ENCODE results near the gene PRKAR1B.
A peak's percentile ranks its signal among the peaks of the same experiment; 100 is the strongest.

Gene PRKAR1B

GRCh38 chr7:601036-601594, 126.0 kb downstream of the PRKAR1B start:
- no peak for DNase-seq

GRCh38 chr7:600149-601035, 126.7 kb downstream of the PRKAR1B start:
- DNase-seq, result no peak

- no peak for DNase-seq
Observed at GRCh38 chr7:598899-599298, 128.2 kb downstream of the PRKAR1B start.

GRCh38 chr7:597348-598178, 129.5 kb downstream of the PRKAR1B start:
- no peak for DNase-seq

DNA sequence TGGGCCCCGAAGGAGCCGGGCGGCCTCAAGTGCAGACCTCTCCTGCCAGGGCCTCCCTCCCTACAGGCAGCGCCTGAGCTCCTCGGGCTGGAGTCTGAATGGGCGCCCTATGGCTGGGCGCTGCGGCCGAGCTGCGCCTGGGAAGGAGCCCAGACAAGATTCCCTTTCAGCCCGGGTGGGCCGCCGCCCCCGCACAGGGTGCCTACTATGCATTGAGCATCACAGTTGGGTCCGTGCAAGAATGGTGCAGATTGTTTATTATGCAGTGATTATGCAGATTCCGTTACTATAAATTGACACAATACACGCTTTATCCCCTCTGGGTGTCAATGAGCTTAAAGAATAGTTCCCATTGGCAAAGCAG, 130.3 kb downstream of the PRKAR1B start:
- DNase-seq, result no peak

GRCh38 chr7:596071-596818, 130.8 kb downstream of the PRKAR1B start:
- DNase-seq, result no peak

DNA sequence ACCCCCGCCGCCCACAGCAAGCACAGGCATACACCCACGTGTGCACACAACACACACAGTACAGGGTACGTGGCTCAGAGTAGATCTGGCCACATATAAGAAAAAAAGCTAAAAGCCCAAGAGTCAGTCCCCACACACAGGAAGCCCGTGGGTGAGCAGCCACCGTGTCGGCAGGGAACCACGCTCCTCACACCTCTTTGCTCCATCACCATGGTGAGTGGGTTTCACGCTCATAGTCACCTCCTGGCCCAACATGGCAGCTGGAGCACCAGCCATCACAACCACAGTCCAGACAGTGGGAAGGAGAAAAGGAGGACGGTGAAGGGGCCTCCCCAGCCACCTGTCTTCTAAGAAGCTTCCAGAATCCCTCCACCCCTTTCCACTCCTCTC, 131.5 kb downstream of the PRKAR1B start:
- DNase-seq, result no peak

GRCh38 chr7:594920-595620, 132.0 kb downstream of the PRKAR1B start:
- no peak for DNase-seq

- no peak for DNase-seq
Observed at GRCh38 chr7:594212-594913, 132.7 kb downstream of the PRKAR1B start.

GRCh38 chr7:593324-594115, 133.6 kb downstream of the PRKAR1B start:
- DNase-seq, result no peak

DNA sequence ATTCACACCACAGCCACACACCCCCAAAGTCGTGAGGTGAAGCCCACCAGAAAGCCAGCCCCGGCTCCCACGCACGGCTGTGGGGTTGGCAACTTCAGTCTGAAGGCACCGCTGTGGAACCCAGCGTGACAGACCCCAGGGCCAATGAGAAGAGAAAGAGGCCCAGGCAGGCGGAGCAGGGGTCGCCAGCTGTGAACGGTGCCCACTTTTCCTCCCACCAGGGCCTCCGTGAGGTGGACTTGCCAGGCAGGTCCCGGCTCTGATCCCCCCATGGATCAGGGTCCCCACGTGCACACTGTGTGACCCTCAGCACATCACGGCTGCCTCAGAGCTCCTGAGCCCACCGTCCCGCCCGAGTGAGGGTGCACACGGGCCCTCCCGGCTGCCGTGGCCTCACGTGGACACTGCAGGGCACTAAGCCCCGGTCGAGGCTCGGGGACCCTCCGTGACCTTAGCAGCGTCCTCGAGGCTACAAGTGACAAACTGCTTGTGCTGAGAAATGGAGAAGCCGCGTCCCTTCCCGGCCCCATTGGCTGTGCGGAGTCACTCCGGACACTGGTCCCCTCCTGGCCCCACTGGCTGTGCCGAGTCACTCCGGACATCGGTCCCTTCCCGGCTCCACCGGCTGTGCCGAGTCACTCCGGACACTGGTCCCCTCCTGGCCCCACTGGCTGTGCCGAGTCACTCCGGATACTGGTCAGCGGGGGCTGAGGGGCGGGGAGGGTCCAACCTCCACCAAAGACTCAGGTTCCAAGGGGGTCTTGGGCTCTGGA, 135.0 kb downstream of the PRKAR1B start:
- DNase-seq, result no peak

DNA sequence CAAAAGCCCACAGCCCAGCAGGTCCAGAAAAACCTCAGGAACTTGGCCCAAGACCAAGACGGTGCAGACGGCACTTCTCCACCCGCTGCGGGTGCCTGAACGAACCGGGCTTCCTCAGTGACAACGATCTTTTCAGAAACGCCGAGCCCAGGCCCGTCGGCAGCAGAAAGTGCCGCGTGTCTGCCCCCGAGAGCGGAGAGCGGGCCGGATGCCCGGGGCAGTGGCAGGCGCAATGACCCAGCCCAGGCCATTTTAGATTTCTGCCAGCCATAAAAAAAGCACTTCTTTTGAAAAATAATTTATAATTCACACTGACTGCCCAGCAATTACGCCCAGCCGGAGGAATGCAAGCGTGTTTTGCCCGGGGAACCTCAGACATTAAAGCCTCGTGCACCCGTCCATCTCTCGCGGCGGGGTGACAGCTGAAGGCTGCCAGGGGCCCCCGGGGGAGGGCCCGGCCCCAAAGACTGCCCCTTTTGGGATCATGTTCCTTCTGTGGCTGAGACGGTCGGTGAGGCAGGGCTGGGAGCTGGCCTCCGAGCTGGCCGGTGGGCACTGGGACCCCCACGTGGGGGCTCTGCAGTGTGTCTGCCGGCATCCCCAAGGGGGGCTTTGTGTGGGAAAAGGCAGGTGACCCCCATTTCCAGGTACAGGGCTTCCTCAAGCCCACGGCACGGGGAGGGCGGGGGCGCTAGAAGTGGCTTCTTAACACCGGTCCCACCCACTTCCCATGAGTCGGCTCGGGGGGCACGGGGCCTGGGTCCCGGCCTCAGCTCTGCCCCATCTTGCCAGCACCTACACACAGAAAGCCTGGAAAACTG, 136.1 kb downstream of the PRKAR1B start:
- peak; percentile 23 for DNase-seq

- DNase-seq, result no peak
Observed at GRCh38 chr7:589781-590575, 137.1 kb downstream of the PRKAR1B start.

- DNase-seq, result no peak
Observed at GRCh38 chr7:587767-588166, 139.3 kb downstream of the PRKAR1B start.

GRCh38 chr7:586494-586893, 140.6 kb downstream of the PRKAR1B start:
- no peak for DNase-seq

- no peak for DNase-seq
Observed at GRCh38 chr7:585873-586272, 141.2 kb downstream of the PRKAR1B start.

DNA sequence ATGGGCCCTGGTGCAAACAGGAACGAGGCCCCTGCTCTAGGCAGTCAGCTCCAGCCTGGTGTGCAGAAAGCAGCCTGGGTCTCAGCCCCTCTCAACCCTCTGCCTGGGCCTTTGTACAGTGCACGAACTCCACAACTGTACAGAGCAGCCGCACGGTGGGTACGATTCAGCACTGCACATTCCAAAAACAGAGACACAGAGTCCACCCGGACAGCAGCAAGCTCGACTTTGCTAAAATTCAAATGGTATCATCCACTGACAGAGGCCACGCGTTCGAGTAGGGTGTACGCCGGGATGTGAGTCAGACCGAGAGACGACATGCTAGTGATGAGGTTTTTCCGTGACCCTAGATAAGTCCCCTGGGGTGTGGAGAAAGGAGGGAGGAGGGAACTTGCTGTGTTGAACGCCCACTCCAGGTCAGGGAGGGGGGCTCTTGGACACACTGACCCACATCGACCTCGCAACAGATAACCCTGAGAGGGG, 141.8 kb downstream of the PRKAR1B start:
- peak; percentile 27 for DNase-seq

DNA sequence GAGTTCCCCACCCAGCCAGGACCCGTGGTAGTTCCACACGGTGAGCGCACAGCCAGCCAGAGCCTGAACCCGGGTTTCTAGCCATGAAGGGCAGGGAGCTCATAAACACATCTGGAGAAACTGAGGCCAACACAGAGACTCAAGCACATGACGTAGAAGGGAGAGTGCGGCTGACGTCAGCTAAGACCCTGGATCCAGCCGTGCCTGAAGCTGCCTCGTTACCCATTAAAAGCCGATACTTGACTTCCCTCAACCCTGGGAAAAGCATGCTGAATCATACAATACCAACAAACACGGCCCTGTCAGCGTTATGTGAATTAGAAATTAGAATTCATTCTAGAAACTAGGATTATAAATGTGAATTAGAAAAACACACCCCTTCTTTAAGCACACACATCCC, 142.3 kb downstream of the PRKAR1B start:
- DNase-seq, result no peak

Data from hematopoietic multipotent progenitor cell treated with erythropoietin and hydrocortisone succinate and interleukin-3 and kit ligand, for 6 days (in vitro differentiated cells).